Endodermal cell (in vitro differentiated cells): ENCODE data around the gene LBX2. TPM values are rescaled to one million over a fixed set of nuclear protein-coding genes. Genes with fewer than 3 reads are reported as not detected.
A peak's percentile ranks its signal among the peaks of the same experiment; 100 is the strongest.

Experiments
- DNase-seq: peaks from one replicate; pipeline ENCODE4 v3.0.0-alpha.2; 2017
- H3K27ac ChIP-seq: 2 replicates; pipeline ENCODE4 v1.5.1; 2013; ENCODE audit warnings: mild to moderate bottlenecking, low read depth, low read length, moderate library complexity
- H3K27me3 ChIP-seq: 2 replicates; pipeline ENCODE4 v1.6.1; 2013; ENCODE audit warnings: mild to moderate bottlenecking, low read length, moderate library complexity; ENCODE audit not compliant: insufficient read depth, control insufficient read depth, poor library complexity, severe bottlenecking
- H3K36me3 ChIP-seq: 2 replicates; pipeline ENCODE4 v1.7.0; 2013; ENCODE audit warnings: mild to moderate bottlenecking, low read length, moderate library complexity; ENCODE audit not compliant: control insufficient read depth, insufficient read depth
- H3K4me1 ChIP-seq: one replicate; pipeline ENCODE4 v1.7.0; 2013; ENCODE audit warnings: low read length; ENCODE audit not compliant: control insufficient read depth, insufficient read depth
- H3K4me3 ChIP-seq: 2 replicates; pipeline ENCODE4 v1.5.1; 2013; ENCODE audit warnings: mild to moderate bottlenecking, low read length, moderate library complexity
- H3K9ac ChIP-seq: 2 replicates; pipeline ENCODE4 v1.6.1; 2013; ENCODE audit warnings: mild to moderate bottlenecking, low read length, moderate library complexity; ENCODE audit not compliant: poor library complexity, severe bottlenecking; ENCODE audit errors: extremely low read depth
- H3K9me3 ChIP-seq: 2 replicates; pipeline ENCODE4 v1.6.1; 2013; ENCODE audit warnings: mild to moderate bottlenecking, low read length, moderate library complexity; ENCODE audit not compliant: control insufficient read depth
- H3K27ac Mint-ChIP-seq: 2 replicates; pipeline ENCODE4 v1.8.0; 2020; ENCODE audit warnings: mixed read lengths
- H3K27me3 Mint-ChIP-seq: 2 replicates; pipeline ENCODE4 v1.8.0; 2021; ENCODE audit warnings: mild to moderate bottlenecking, mixed read lengths; ENCODE audit not compliant: insufficient read depth
- H3K36me3 Mint-ChIP-seq: 2 replicates; pipeline ENCODE4 v1.8.0; 2020; ENCODE audit warnings: low read depth, mixed read lengths
- H3K4me1 Mint-ChIP-seq: 2 replicates; pipeline ENCODE4 v1.8.0; 2020; ENCODE audit warnings: mixed read lengths
- H3K4me3 Mint-ChIP-seq: 2 replicates; pipeline ENCODE4 v1.8.0; 2020; ENCODE audit warnings: mild to moderate bottlenecking, moderate library complexity, mixed read lengths
- H3K9me3 Mint-ChIP-seq: 2 replicates; pipeline ENCODE4 v1.8.0; 2020; ENCODE audit warnings: mild to moderate bottlenecking, mixed read lengths
- WGBS, 2 experiments: methylation state at CpG; one replicate each; pipeline versions ENCODE4 v1.1.5 to v1.1.7; 2013; ENCODE audit warnings: missing lambda C conversion rate in 2 of 2, mixed read lengths in 1 of 2; ENCODE audit not compliant: insufficient coverage in 1 of 2, insufficient read length in 1 of 2; 5-methylcytosine and 5-hydroxymethylcytosine counted together
- total RNA-seq, 2 donors: library from RNA; stranded (reverse); fragmentation: NEBNext Ultra II Directional in 1 of 2; extraction: Animal tissue kit (Norgen Biotek cat#: 25700) in 1 of 2; gene quantifications; 2 replicates in 1 of 2; 3 replicates in 1 of 2; pipeline ENCODE4 v1.2.1, GENCODE V29; 2021
- TF ChIP-seq, protein P1 (sequence below): fragments of 200-600 bp; sonication (generic); conservative IDR thresholded peaks from 2 replicates; pipeline ENCODE4 v1.5.0; 2021; ENCODE audit warnings: antibody characterized with exemption, mild to moderate bottlenecking

Gene LBX2
- total RNA-seq, 2 donors from 2014 or later, result 1.3 to 1.6 TPM

DNA sequence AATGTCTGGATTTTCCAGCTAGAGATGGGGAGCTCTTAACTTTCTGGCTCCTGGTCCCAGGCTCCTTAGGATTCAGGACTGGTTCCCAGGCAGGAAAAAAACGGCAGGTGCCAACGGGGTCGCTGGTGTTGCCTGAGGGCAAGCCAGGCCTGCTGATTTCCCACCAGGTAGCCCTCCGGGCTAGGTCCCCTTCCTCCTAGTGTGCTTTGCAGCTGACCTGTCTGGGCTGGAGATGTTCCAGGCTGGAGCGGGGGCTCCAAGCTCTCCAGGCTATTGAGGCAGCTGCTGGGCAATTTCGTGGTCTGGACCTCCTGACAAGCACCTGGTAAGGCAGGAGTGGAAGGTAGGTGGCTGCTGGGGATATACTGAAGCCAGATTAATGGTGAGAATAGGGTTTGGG, 24.9 kb downstream of the LBX2 start:
- Histone ChIP-seq H3K27ac (no peak overlapping the region), H3K36me3 (peaks cover 26% of the 10 kb centered on the region), H3K4me1 (no peaks in the 10 kb centered on the region), H3K27me3 (no peaks in the 10 kb centered on the region), H3K9me3 (no peaks in the 10 kb centered on the region), H3K9ac (no peak overlapping the region), H3K4me3 (no peak overlapping the region)
- Mint-ChIP-seq H3K27ac (no peak overlapping the region), H3K4me3 (no peak overlapping the region), H3K4me1 (no peaks in the 10 kb centered on the region), H3K9me3 (no peaks in the 10 kb centered on the region), H3K27me3 (no peaks in the 10 kb centered on the region), H3K36me3 (peaks cover 25% of the 10 kb centered on the region)
- TF ChIP-seq, protein P1, sequence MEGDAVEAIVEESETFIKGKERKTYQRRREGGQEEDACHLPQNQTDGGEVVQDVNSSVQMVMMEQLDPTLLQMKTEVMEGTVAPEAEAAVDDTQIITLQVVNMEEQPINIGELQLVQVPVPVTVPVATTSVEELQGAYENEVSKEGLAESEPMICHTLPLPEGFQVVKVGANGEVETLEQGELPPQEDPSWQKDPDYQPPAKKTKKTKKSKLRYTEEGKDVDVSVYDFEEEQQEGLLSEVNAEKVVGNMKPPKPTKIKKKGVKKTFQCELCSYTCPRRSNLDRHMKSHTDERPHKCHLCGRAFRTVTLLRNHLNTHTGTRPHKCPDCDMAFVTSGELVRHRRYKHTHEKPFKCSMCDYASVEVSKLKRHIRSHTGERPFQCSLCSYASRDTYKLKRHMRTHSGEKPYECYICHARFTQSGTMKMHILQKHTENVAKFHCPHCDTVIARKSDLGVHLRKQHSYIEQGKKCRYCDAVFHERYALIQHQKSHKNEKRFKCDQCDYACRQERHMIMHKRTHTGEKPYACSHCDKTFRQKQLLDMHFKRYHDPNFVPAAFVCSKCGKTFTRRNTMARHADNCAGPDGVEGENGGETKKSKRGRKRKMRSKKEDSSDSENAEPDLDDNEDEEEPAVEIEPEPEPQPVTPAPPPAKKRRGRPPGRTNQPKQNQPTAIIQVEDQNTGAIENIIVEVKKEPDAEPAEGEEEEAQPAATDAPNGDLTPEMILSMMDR, result no peak
- WGBS, 2 experiments, result 94 to 100% methylated on average over 3 to 6 of the region's 6 CpGs
- no peak for DNase-seq

- H3K27ac Mint-ChIP-seq, result peak overlapping the region; percentile 96
- Histone ChIP-seq H3K9me3 (no peaks in the 10 kb centered on the region), H3K27ac (peak overlapping the region; percentile 85), H3K9ac (peak overlapping the region; percentile 41), H3K4me1 (no peaks in the 10 kb centered on the region), H3K4me3 (peak overlapping the region; percentile 96), H3K36me3 (peaks cover 26% of the 10 kb centered on the region), H3K27me3 (no peaks in the 10 kb centered on the region)
- WGBS, 2 experiments, result 24 to 42% methylated on average over 7 of the region's 7 CpGs
- H3K27me3 Mint-ChIP-seq, result no peaks in the 10 kb centered on the region
- no peaks in the 10 kb centered on the region for H3K9me3 Mint-ChIP-seq
- H3K36me3 Mint-ChIP-seq, result peaks cover 23% of the 10 kb centered on the region
- TF ChIP-seq, protein P1, result no peak
- no peaks in the 10 kb centered on the region for H3K4me1 Mint-ChIP-seq
- no peak for DNase-seq
- H3K4me3 Mint-ChIP-seq, result peak overlapping the region; percentile 89
Observed at GRCh38 chr2:74472945-74473258, 26.5 kb downstream of the LBX2 start.

DNA sequence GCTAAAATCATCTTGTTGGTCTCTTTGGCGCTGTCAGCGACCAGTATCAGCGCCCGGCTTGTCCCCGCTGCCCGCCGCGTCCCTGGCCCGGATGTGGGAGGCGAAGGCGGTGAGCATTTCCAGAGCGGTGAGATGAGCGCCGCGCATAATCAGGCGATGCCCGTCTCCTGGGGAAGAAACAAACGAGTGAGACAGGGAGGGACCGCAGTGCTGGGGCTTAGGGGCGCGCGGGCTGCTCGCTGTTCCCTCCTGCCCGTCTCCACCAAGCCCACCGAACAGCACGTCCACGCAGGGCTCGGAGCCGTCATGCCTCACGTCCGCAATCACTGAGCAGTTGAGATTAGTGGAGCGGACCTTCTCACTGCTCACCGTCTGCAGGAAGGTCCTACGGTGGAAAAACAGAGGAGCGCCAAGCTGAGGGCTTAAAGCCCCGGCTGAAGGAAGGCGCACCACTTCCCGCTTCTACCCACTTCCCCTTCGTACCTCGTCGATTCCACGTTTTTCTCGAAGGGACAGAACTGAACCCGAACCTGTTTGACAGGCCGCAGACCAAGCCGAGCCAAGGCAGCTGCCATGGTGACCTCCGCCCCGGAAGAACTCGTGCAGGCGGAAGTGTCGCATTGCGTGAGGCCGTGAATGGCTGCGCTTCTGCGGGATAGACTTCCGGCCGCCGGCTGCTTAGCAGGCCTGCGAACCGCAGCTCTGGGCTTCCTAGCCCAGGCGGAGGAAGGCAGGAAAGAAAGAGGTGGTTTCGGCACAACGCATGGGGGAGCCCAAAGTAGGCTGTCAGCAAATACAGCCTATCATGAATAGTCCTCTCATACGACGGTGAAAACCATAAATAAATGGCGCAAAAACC, 27.1 kb downstream of the LBX2 start, which contains the start of gene MRPL53:
Gene MRPL53 (minus strand): TSS at position 595 of the 859 bp plus-strand sequence. CDS start 20 bp downstream, at position 575.
- peaks cover 19% of the 10 kb centered on the region for H3K36me3 Mint-ChIP-seq
- peaks cover 22% of the 10 kb centered on the region for H3K36me3 ChIP-seq
- peak within 1 kb of the TSS; percentile 89 for H3K4me3 Mint-ChIP-seq
- H3K27me3 Mint-ChIP-seq, result no peaks in the 10 kb centered on the region
- no peaks in the 10 kb centered on the region for H3K4me1 ChIP-seq
- TF ChIP-seq, protein P1, result no peak
- peak; percentile 98 for DNase-seq
- no peaks in the 10 kb centered on the region for H3K27me3 ChIP-seq
- H3K9me3 ChIP-seq, result no peaks in the 10 kb centered on the region
- peak within 1 kb of the TSS; percentile 96 for H3K27ac Mint-ChIP-seq
- peak within 1 kb of the TSS; percentile 96 for H3K4me3 ChIP-seq
- H3K27ac ChIP-seq, result peak within 1 kb of the TSS; percentile 85
- no peaks in the 10 kb centered on the region for H3K9me3 Mint-ChIP-seq
- WGBS, 2 experiments, result 1 to 2% methylated on average over 48 to 66 of the region's 66 CpGs
- H3K9ac ChIP-seq, result peak within 1 kb of the TSS; percentile 54
- no peaks in the 10 kb centered on the region for H3K4me1 Mint-ChIP-seq
